ENCODE data around the gene IMMP2L.

GRCh38 chr7:110857106-110857505 lies 705.2 kb downstream of the IMMP2L start:
- no peak for TF ChIP-seq SMC3 (IDR thresholded peaks at IDR 0.05; ENCODE audit: low read depth, low read length)
- TF ChIP-seq, protein P1, sequence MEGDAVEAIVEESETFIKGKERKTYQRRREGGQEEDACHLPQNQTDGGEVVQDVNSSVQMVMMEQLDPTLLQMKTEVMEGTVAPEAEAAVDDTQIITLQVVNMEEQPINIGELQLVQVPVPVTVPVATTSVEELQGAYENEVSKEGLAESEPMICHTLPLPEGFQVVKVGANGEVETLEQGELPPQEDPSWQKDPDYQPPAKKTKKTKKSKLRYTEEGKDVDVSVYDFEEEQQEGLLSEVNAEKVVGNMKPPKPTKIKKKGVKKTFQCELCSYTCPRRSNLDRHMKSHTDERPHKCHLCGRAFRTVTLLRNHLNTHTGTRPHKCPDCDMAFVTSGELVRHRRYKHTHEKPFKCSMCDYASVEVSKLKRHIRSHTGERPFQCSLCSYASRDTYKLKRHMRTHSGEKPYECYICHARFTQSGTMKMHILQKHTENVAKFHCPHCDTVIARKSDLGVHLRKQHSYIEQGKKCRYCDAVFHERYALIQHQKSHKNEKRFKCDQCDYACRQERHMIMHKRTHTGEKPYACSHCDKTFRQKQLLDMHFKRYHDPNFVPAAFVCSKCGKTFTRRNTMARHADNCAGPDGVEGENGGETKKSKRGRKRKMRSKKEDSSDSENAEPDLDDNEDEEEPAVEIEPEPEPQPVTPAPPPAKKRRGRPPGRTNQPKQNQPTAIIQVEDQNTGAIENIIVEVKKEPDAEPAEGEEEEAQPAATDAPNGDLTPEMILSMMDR (conservative IDR thresholded peaks at IDR 0.05; ENCODE audit: low read depth, low read length) = no peak
- TF ChIP-seq RAD21 (IDR thresholded peaks at IDR 0.05; ENCODE audit: low read length) = no peak
- TF ChIP-seq MAZ (IDR thresholded peaks at IDR 0.05; ENCODE audit: borderline replicate concordance, low read depth, low read length) = no peak
- TF ChIP-seq POLR2A (IDR thresholded peaks at IDR 0.05; ENCODE audit: low read depth, low read length) = no peak
- TF ChIP-seq BHLHE40 (IDR thresholded peaks at IDR 0.05; ENCODE audit: low read depth, low read length) = no peak
- TF ChIP-seq MXI1 (IDR thresholded peaks at IDR 0.05; ENCODE audit: borderline replicate concordance, low read depth, low read length) = no peak
- no peak for TF ChIP-seq MAFK (IDR thresholded peaks at IDR 0.05; ENCODE audit: low read depth, low read length)
- TF ChIP-seq, protein P2, sequence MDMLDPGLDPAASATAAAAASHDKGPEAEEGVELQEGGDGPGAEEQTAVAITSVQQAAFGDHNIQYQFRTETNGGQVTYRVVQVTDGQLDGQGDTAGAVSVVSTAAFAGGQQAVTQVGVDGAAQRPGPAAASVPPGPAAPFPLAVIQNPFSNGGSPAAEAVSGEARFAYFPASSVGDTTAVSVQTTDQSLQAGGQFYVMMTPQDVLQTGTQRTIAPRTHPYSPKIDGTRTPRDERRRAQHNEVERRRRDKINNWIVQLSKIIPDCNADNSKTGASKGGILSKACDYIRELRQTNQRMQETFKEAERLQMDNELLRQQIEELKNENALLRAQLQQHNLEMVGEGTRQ (IDR thresholded peaks at IDR 0.05; ENCODE audit: low read depth, low read length) = no peak
- TF ChIP-seq ELK1 (IDR thresholded peaks at IDR 0.05; ENCODE audit: borderline replicate concordance, low read depth, low read length) = no peak
- no peak for TF ChIP-seq RCOR1 (IDR thresholded peaks at IDR 0.05; ENCODE audit: insufficient replicate concordance, low read length)
- no peak for TF ChIP-seq CEBPB (IDR thresholded peaks at IDR 0.05; ENCODE audit: low read depth, low read length)
- no peak for TF ChIP-seq RFX5 (IDR thresholded peaks at IDR 0.05; ENCODE audit: low read depth, low read length)
- no peak for TF ChIP-seq NFE2L2 (IDR thresholded peaks at IDR 0.05; ENCODE audit: low read depth, low read length)
